Measurements from ENCODE around the gene MRPS18A.
A peak's percentile ranks its signal among the peaks of the same experiment; 100 is the strongest.
"Not testable (repeated sequence)": the region's sequence is repeated elsewhere in the genome, so short reads cannot be mapped to it uniquely, and the experiment has no call there.

MRPS18A gene

GRCh38 chr6:43636308-43636659 is 51.3 kb downstream of the MRPS18A start:
- H3K9me3 ChIP-seq (ENCODE audit: control insufficient read depth, low read length), result no peaks in the 10 kb centered on the region
- peak overlapping the region; percentile 85 for H3K4me3 ChIP-seq (ENCODE audit: insufficient read depth, low read depth, low read length, poor library complexity, severe bottlenecking)
- H3K27ac ChIP-seq (ENCODE audit: insufficient read depth, low read length, poor library complexity, severe bottlenecking), result peak overlapping the region; percentile 75
- H3K36me3 ChIP-seq (ENCODE audit: control insufficient read depth, insufficient read depth, low read length), result peaks cover 10% of the 10 kb centered on the region
- peaks cover 25% of the 10 kb centered on the region for H3K4me1 ChIP-seq (ENCODE audit: control insufficient read depth, insufficient read depth, low read length, poor library complexity, severe bottlenecking)
- H3K27me3 ChIP-seq (replicated peaks; ENCODE audit: control insufficient read depth, insufficient read depth, low read length, poor library complexity, severe bottlenecking), result no peaks in the 10 kb centered on the region
- DNase-seq, result no peak

- peaks cover 25% of the 10 kb centered on the region for H3K4me1 ChIP-seq (ENCODE audit: control insufficient read depth, insufficient read depth, low read length, poor library complexity, severe bottlenecking)
- H3K36me3 ChIP-seq (ENCODE audit: control insufficient read depth, insufficient read depth, low read length), result peaks cover 7% of the 10 kb centered on the region
- H3K9me3 ChIP-seq (ENCODE audit: control insufficient read depth, low read length), result no peaks in the 10 kb centered on the region
- peak within 1 kb of the TSS; percentile 85 for H3K4me3 ChIP-seq (ENCODE audit: insufficient read depth, low read depth, low read length, poor library complexity, severe bottlenecking)
- H3K27me3 ChIP-seq (replicated peaks; ENCODE audit: control insufficient read depth, insufficient read depth, low read length, poor library complexity, severe bottlenecking), result no peaks in the 10 kb centered on the region
- peak; percentile 72 to 79 (median 75) for DNase-seq
- H3K27ac ChIP-seq (ENCODE audit: insufficient read depth, low read length, poor library complexity, severe bottlenecking), result peak within 1 kb of the TSS; percentile 75
Observed at GRCh38 chr6:43635387-43636307, 51.9 kb downstream of the MRPS18A start, which contains the start of gene MAD2L1BP. Gene MAD2L1BP (plus strand): TSS chr6:43635840. CDS start chr6:43635876, 36 bp downstream.

GRCh38 chr6:43634702-43635303 is 52.8 kb downstream of the MRPS18A start:
- Histone ChIP-seq H3K27ac (ENCODE audit: insufficient read depth, low read length, poor library complexity, severe bottlenecking) (peak overlapping the region; percentile 75), H3K27me3 (replicated peaks; ENCODE audit: control insufficient read depth, insufficient read depth, low read length, poor library complexity, severe bottlenecking) (no peaks in the 10 kb centered on the region), H3K4me3 (ENCODE audit: insufficient read depth, low read depth, low read length, poor library complexity, severe bottlenecking) (peak overlapping the region; percentile 85), H3K4me1 (ENCODE audit: control insufficient read depth, insufficient read depth, low read length, poor library complexity, severe bottlenecking) (peaks cover 29% of the 10 kb centered on the region), H3K36me3 (ENCODE audit: control insufficient read depth, insufficient read depth, low read length) (no peaks in the 10 kb centered on the region), H3K9me3 (ENCODE audit: control insufficient read depth, low read length) (no peaks in the 10 kb centered on the region)
- no peak for DNase-seq

GRCh38 chr6:43633002-43633401 is 54.6 kb downstream of the MRPS18A start:
- peaks cover 26% of the 10 kb centered on the region for H3K4me1 ChIP-seq (ENCODE audit: control insufficient read depth, insufficient read depth, low read length, poor library complexity, severe bottlenecking)
- DNase-seq, result not testable (repeated sequence)

GRCh38 chr6:43630980-43631619 is 56.5 kb downstream of the MRPS18A start:
- DNase-seq, result no peak
- no peaks in the 10 kb centered on the region for H3K27me3 ChIP-seq (replicated peaks; ENCODE audit: control insufficient read depth, insufficient read depth, low read length, poor library complexity, severe bottlenecking)
- H3K9me3 ChIP-seq (ENCODE audit: control insufficient read depth, low read length), result no peaks in the 10 kb centered on the region
- H3K36me3 ChIP-seq (ENCODE audit: control insufficient read depth, insufficient read depth, low read length), result peaks cover under 1% of the 10 kb centered on the region
- no peak overlapping the region for H3K27ac ChIP-seq (ENCODE audit: insufficient read depth, low read length, poor library complexity, severe bottlenecking)
- H3K4me1 ChIP-seq (ENCODE audit: control insufficient read depth, insufficient read depth, low read length, poor library complexity, severe bottlenecking), result peaks cover 22% of the 10 kb centered on the region
- H3K4me3 ChIP-seq (ENCODE audit: insufficient read depth, low read depth, low read length, poor library complexity, severe bottlenecking), result no peak overlapping the region

More at GRCh38 chr6:43633002-43633401, 54.6 kb downstream of the MRPS18A start:
- H3K9me3 ChIP-seq (ENCODE audit: control insufficient read depth, low read length); H3K27me3 ChIP-seq (replicated peaks; ENCODE audit: control insufficient read depth, insufficient read depth, low read length, poor library complexity, severe bottlenecking); H3K4me3 ChIP-seq (ENCODE audit: insufficient read depth, low read depth, low read length, poor library complexity, severe bottlenecking); H3K27ac ChIP-seq (ENCODE audit: insufficient read depth, low read length, poor library complexity, severe bottlenecking); H3K36me3 ChIP-seq (ENCODE audit: control insufficient read depth, insufficient read depth, low read length): not testable (repeated sequence)

GRCh38 chr6:43629505-43630300 is 57.9 kb downstream of the MRPS18A start:
- DNase-seq, result peak; percentile 85 to 86 (median 85)
- peaks cover 13% of the 10 kb centered on the region for H3K4me1 ChIP-seq (ENCODE audit: control insufficient read depth, insufficient read depth, low read length, poor library complexity, severe bottlenecking)
- peak overlapping the region; percentile 79 for H3K27ac ChIP-seq (ENCODE audit: insufficient read depth, low read length, poor library complexity, severe bottlenecking)
- H3K4me3 ChIP-seq (ENCODE audit: insufficient read depth, low read depth, low read length, poor library complexity, severe bottlenecking), result peak overlapping the region; percentile 84
- H3K9me3 ChIP-seq (ENCODE audit: control insufficient read depth, low read length), result no peaks in the 10 kb centered on the region
- peaks cover 14% of the 10 kb centered on the region for H3K36me3 ChIP-seq (ENCODE audit: control insufficient read depth, insufficient read depth, low read length)
- H3K27me3 ChIP-seq (replicated peaks; ENCODE audit: control insufficient read depth, insufficient read depth, low read length, poor library complexity, severe bottlenecking), result no peaks in the 10 kb centered on the region

- Histone ChIP-seq H3K27ac (ENCODE audit: insufficient read depth, low read length, poor library complexity, severe bottlenecking) (peak within 1 kb of the TSS; percentile 79), H3K4me3 (ENCODE audit: insufficient read depth, low read depth, low read length, poor library complexity, severe bottlenecking) (peak within 1 kb of the TSS; percentile 84), H3K4me1 (ENCODE audit: control insufficient read depth, insufficient read depth, low read length, poor library complexity, severe bottlenecking) (peaks cover 13% of the 10 kb centered on the region), H3K27me3 (replicated peaks; ENCODE audit: control insufficient read depth, insufficient read depth, low read length, poor library complexity, severe bottlenecking) (no peaks in the 10 kb centered on the region), H3K36me3 (ENCODE audit: control insufficient read depth, insufficient read depth, low read length) (peaks cover 20% of the 10 kb centered on the region), H3K9me3 (ENCODE audit: control insufficient read depth, low read length) (no peaks in the 10 kb centered on the region)
- DNase-seq, result peak; percentile 90 to 95 (median 94)
Observed at GRCh38 chr6:43629104-43629504, 58.5 kb downstream of the MRPS18A start, which contains the start of gene GTPBP2. Gene GTPBP2 (minus strand): TSS chr6:43629264. CDS start chr6:43629162, 102 bp downstream.

GRCh38 chr6:43628393-43629103 is 59.0 kb downstream of the MRPS18A start:
- Histone ChIP-seq H3K9me3 (ENCODE audit: control insufficient read depth, low read length) (no peaks in the 10 kb centered on the region), H3K27me3 (replicated peaks; ENCODE audit: control insufficient read depth, insufficient read depth, low read length, poor library complexity, severe bottlenecking) (no peaks in the 10 kb centered on the region), H3K36me3 (ENCODE audit: control insufficient read depth, insufficient read depth, low read length) (peaks cover 26% of the 10 kb centered on the region), H3K27ac (ENCODE audit: insufficient read depth, low read length, poor library complexity, severe bottlenecking) (peak overlapping the region; percentile 78), H3K4me1 (ENCODE audit: control insufficient read depth, insufficient read depth, low read length, poor library complexity, severe bottlenecking) (peaks cover 13% of the 10 kb centered on the region), H3K4me3 (ENCODE audit: insufficient read depth, low read depth, low read length, poor library complexity, severe bottlenecking) (peak overlapping the region; percentile 84)
- peak; percentile 13 to 38 (median 31) for DNase-seq

Measured in effector memory CD4-positive, alpha-beta T cell (primary cell).